SU-DHL-6 (cell line): ENCODE measurements around the gene GCNT2.

Experiments used
- H2AFZ ChIP-seq: fragments of 200-600 bp; sonication (generic); 2 replicates; pipeline ENCODE4 v1.6.1; 2014; ENCODE audit warnings: low read depth, mild to moderate bottlenecking, moderate library complexity, mixed read lengths, antibody characterized with exemption, low read length; ENCODE audit not compliant: severe bottlenecking
- H3F3A ChIP-seq: fragments of 200-600 bp; shearing (Covaris generic); 2 replicates; pipeline ENCODE4 v1.6.0; 2016; ENCODE audit warnings: antibody characterized with exemption, mild to moderate bottlenecking; ENCODE audit not compliant: insufficient read depth
- H3K27ac ChIP-seq: fragments of 200-600 bp; sonication (generic); 2 replicates; pipeline ENCODE4 v1.5.1; 2016; ENCODE audit warnings: low read depth, mild to moderate bottlenecking, low read length, moderate library complexity, mixed read lengths
- H3K27me3 ChIP-seq: fragments of 200-600 bp; sonication (generic), shearing (Covaris generic); 2 replicates; pipeline ENCODE4 v1.6.0; 2014; ENCODE audit warnings: mild to moderate bottlenecking, low read length
- H3K36me3 ChIP-seq: fragments of 200-600 bp; sonication (generic); 2 replicates; pipeline ENCODE4 v1.6.1; 2014; ENCODE audit warnings: mild to moderate bottlenecking, low read length, mixed read lengths
- H3K4me2 ChIP-seq: fragments of 300-600, 200-600 bp; shearing (Covaris generic), sonication (generic); 2 replicates; pipeline ENCODE4 v1.6.0; 2014; ENCODE audit warnings: low read length, low read depth, mild to moderate bottlenecking; ENCODE audit not compliant: poor library complexity, severe bottlenecking
- H3K4me3 ChIP-seq: fragments of 200-600 bp; sonication (generic); 2 replicates; pipeline ENCODE4 v1.5.1; 2014; ENCODE audit warnings: antibody characterized with exemption, low read length, mild to moderate bottlenecking, mixed read lengths; ENCODE audit not compliant: insufficient read depth, poor library complexity, severe bottlenecking
- H3K79me2 ChIP-seq: fragments of 200-600 bp; sonication (generic); 2 replicates; pipeline ENCODE4 v1.6.1; 2014; ENCODE audit warnings: mild to moderate bottlenecking, low read length, moderate library complexity; ENCODE audit not compliant: insufficient read depth
- H3K9ac ChIP-seq: fragments of 200-600 bp; sonication (generic); 2 replicates; pipeline ENCODE4 v1.7.0; 2014; ENCODE audit warnings: mild to moderate bottlenecking, low read length
- H3K9me2 ChIP-seq: fragments of 200-600 bp; sonication (generic); replicated peaks from 2 replicates; pipeline ENCODE4 v1.6.1; 2014; ENCODE audit warnings: low read length; ENCODE audit not compliant: insufficient read depth
- H3K9me3 ChIP-seq: fragments of 200-600 bp; sonication (generic); 2 replicates; pipeline ENCODE4 v1.6.1; 2014; ENCODE audit warnings: low read length, mixed read lengths; ENCODE audit not compliant: insufficient read depth
- H4K20me1 ChIP-seq: fragments of 200-600 bp; sonication (generic); 2 replicates; pipeline ENCODE4 v1.6.1; 2014; ENCODE audit warnings: low read depth, mild to moderate bottlenecking, antibody characterized with exemption, low read length, moderate library complexity, mixed read lengths
- EZH2phosphoT487 ChIP-seq: fragments of 200-600 bp; sonication (generic), shearing (Covaris generic); conservative IDR thresholded peaks from 2 replicates; pipeline ENCODE4 v1.6.1; 2018; ENCODE audit warnings: mild to moderate bottlenecking, antibody characterized with exemption, low read length, moderate library complexity, mixed read lengths
- TF ChIP-seq, protein P1 (sequence below): fragments of 200-600 bp; sonication (generic); IDR thresholded peaks from one replicate; pipeline ENCODE4 v1.5.1; 2017; ENCODE audit warnings: antibody characterized with exemption, mild to moderate bottlenecking, low read length, moderate library complexity; ENCODE audit not compliant: insufficient read depth, poor library complexity, severe bottlenecking

Gene GCNT2

DNA sequence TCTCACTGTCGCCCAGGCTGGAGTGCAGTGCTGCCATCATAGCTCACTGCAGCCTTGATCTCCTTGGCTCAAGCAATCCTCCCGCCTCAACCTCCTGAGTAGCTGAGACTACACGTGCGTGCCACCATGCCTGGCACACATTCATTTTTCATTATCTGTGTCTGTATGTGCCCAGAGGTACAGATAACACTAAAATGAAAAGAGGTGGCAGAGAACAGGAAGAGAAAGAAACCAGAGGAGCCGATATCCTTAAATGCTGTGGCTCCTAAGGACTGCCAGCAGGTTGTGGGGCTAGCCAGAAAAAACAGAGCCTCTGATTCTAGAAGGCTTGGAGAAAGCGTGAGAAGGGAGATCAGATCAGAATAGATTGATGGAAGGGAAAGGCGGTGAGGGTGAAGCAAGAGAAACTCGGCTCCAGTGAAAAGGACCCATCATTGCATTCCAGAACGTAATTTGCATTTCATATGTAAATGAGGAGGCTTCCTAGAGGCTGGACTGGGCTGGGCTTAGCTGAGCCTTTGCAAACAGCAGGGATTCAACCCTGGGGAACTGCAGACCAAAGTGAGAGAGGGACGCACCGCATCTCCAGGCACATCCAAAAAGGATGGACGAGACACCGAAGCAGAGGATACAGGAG is 64.2 kb downstream of the GCNT2 start:
- H3K9ac ChIP-seq: no peak overlapping the region
- no peak overlapping the region for H3K4me3 ChIP-seq

GRCh38 chr6:10586302-10586701 is 65.2 kb downstream of the GCNT2 start:
- Histone ChIP-seq H3K4me3 (no peak overlapping the region), H3K9ac (no peak overlapping the region), H3F3A (no peaks in the 10 kb centered on the region), H3K4me2 (no peak overlapping the region), H3K9me2 (no peaks in the 10 kb centered on the region), H3K79me2 (peaks cover 14% of the 10 kb centered on the region), H2AFZ (no peak overlapping the region), H3K27me3 (no peaks in the 10 kb centered on the region), H4K20me1 (no peaks in the 10 kb centered on the region), H3K27ac (no peak overlapping the region), H3K36me3 (no peaks in the 10 kb centered on the region), H3K9me3 (no peaks in the 10 kb centered on the region)
- TF ChIP-seq, protein P1, sequence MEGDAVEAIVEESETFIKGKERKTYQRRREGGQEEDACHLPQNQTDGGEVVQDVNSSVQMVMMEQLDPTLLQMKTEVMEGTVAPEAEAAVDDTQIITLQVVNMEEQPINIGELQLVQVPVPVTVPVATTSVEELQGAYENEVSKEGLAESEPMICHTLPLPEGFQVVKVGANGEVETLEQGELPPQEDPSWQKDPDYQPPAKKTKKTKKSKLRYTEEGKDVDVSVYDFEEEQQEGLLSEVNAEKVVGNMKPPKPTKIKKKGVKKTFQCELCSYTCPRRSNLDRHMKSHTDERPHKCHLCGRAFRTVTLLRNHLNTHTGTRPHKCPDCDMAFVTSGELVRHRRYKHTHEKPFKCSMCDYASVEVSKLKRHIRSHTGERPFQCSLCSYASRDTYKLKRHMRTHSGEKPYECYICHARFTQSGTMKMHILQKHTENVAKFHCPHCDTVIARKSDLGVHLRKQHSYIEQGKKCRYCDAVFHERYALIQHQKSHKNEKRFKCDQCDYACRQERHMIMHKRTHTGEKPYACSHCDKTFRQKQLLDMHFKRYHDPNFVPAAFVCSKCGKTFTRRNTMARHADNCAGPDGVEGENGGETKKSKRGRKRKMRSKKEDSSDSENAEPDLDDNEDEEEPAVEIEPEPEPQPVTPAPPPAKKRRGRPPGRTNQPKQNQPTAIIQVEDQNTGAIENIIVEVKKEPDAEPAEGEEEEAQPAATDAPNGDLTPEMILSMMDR: no peak
- no peak for TF ChIP-seq EZH2phosphoT487

More for the DNA sequence above, 64.2 kb downstream of the GCNT2 start:
- Histone ChIP-seq H3K79me2 (peaks cover 9% of the 10 kb centered on the region), H3F3A (no peaks in the 10 kb centered on the region), H2AFZ (no peak overlapping the region), H3K27ac (no peak overlapping the region), H3K9me2 (no peaks in the 10 kb centered on the region), H3K36me3 (no peaks in the 10 kb centered on the region), H3K4me2 (no peak overlapping the region), H3K27me3 (no peaks in the 10 kb centered on the region), H4K20me1 (no peaks in the 10 kb centered on the region), H3K9me3 (no peaks in the 10 kb centered on the region)
- no peak for TF ChIP-seq EZH2phosphoT487
- TF ChIP-seq, protein P1: no peak

GRCh38 chr6:10587656-10588406 is 66.7 kb downstream of the GCNT2 start:
- Histone ChIP-seq H3K79me2 (peaks cover 12% of the 10 kb centered on the region), H3K4me3 (no peak overlapping the region), H2AFZ (no peak overlapping the region), H3F3A (no peaks in the 10 kb centered on the region), H3K9ac (no peak overlapping the region), H4K20me1 (no peaks in the 10 kb centered on the region), H3K27ac (no peak overlapping the region), H3K9me2 (no peaks in the 10 kb centered on the region), H3K27me3 (no peaks in the 10 kb centered on the region), H3K4me2 (no peak overlapping the region), H3K36me3 (no peaks in the 10 kb centered on the region), H3K9me3 (no peaks in the 10 kb centered on the region)
- no peak for TF ChIP-seq EZH2phosphoT487
